Loucy (cell line): Measurements from ENCODE around the gene CNTN4.

Experiments used
- H2AFZ ChIP-seq: fragments of 200-600 bp; sonication (generic); 2 replicates; pipeline ENCODE4 v1.6.0; 2016; ENCODE audit warnings: antibody characterized with exemption, mild to moderate bottlenecking, low read length, moderate library complexity
- H3F3A ChIP-seq: fragments of 200-600 bp; 2 replicates; pipeline ENCODE4 v1.6.0; 2016; ENCODE audit warnings: antibody characterized with exemption, low read depth, mild to moderate bottlenecking
- H3K27me3 ChIP-seq: fragments of 200-600 bp; sonication (generic); 2 replicates; pipeline ENCODE4 v1.6.1; 2014; ENCODE audit warnings: low read length, mild to moderate bottlenecking; ENCODE audit not compliant: insufficient read depth, poor library complexity, severe bottlenecking
- H3K36me3 ChIP-seq: fragments of 200-600 bp; sonication (generic); 2 replicates; pipeline ENCODE4 v1.6.1; 2016; ENCODE audit warnings: low read length; ENCODE audit not compliant: insufficient read depth
- H3K4me1 ChIP-seq: fragments of 200-600 bp; sonication (generic); 2 replicates; pipeline ENCODE4 v1.5.1; 2014; ENCODE audit warnings: low read length, mild to moderate bottlenecking; ENCODE audit not compliant: insufficient read depth, poor library complexity, severe bottlenecking
- H3K4me2 ChIP-seq: fragments of 200-600 bp; sonication (generic); 2 replicates; pipeline ENCODE4 v1.6.0; 2014; ENCODE audit warnings: antibody characterized with exemption, low read length, low read depth, mild to moderate bottlenecking; ENCODE audit not compliant: poor library complexity, severe bottlenecking
- H3K4me3 ChIP-seq: fragments of 200-600 bp; sonication (generic); 2 replicates; pipeline ENCODE4 v1.5.1; 2014; ENCODE audit warnings: low read length, mild to moderate bottlenecking, mixed read lengths; ENCODE audit not compliant: poor library complexity, severe bottlenecking
- H3K79me2 ChIP-seq: fragments of 200-600 bp; sonication (generic); 2 replicates; pipeline ENCODE4 v1.6.1; 2014; ENCODE audit warnings: low read length; ENCODE audit not compliant: insufficient read depth
- H3K9ac ChIP-seq: fragments of 200-600 bp; sonication (generic); 2 replicates; pipeline ENCODE4 v1.6.0; 2014; ENCODE audit warnings: mild to moderate bottlenecking, low read depth, low read length, moderate library complexity; ENCODE audit not compliant: poor library complexity, severe bottlenecking
- H3K9me2 ChIP-seq: fragments of 200-600 bp; sonication (generic); replicated peaks from 2 replicates; pipeline ENCODE4 v1.6.1; 2016; ENCODE audit warnings: low read depth, low read length, mixed read lengths
- H3K9me3 ChIP-seq: fragments of 200-600 bp; sonication (generic); 2 replicates; pipeline ENCODE4 v1.6.1; 2014; ENCODE audit warnings: mild to moderate bottlenecking, antibody characterized with exemption, low read length, low read depth; ENCODE audit not compliant: insufficient read depth
- H4K20me1 ChIP-seq: fragments of 200-600 bp; sonication (generic); 2 replicates; pipeline ENCODE4 v1.6.0; 2014; ENCODE audit warnings: antibody characterized with exemption, low read length, mild to moderate bottlenecking; ENCODE audit not compliant: insufficient read depth, poor library complexity, severe bottlenecking
- EZH2phosphoT487 ChIP-seq: fragments of 200-600 bp; IDR thresholded peaks from 2 replicates; pipeline ENCODE4 v1.6.1; 2018; ENCODE audit warnings: antibody characterized with exemption, mild to moderate bottlenecking, moderate library complexity, borderline replicate concordance
- TF ChIP-seq, protein P1 (sequence below): fragments of 200-600 bp; sonication (generic); conservative IDR thresholded peaks from 2 replicates; pipeline ENCODE4 v1.5.1; 2014; ENCODE audit warnings: mild to moderate bottlenecking, antibody characterized with exemption, low read length

Gene CNTN4

GRCh38 chr3:2839876-2840275 is 741.2 kb downstream of the CNTN4 start:
- H2AFZ ChIP-seq: no peak overlapping the region
- no peak for TF ChIP-seq EZH2phosphoT487
- TF ChIP-seq, protein P1, sequence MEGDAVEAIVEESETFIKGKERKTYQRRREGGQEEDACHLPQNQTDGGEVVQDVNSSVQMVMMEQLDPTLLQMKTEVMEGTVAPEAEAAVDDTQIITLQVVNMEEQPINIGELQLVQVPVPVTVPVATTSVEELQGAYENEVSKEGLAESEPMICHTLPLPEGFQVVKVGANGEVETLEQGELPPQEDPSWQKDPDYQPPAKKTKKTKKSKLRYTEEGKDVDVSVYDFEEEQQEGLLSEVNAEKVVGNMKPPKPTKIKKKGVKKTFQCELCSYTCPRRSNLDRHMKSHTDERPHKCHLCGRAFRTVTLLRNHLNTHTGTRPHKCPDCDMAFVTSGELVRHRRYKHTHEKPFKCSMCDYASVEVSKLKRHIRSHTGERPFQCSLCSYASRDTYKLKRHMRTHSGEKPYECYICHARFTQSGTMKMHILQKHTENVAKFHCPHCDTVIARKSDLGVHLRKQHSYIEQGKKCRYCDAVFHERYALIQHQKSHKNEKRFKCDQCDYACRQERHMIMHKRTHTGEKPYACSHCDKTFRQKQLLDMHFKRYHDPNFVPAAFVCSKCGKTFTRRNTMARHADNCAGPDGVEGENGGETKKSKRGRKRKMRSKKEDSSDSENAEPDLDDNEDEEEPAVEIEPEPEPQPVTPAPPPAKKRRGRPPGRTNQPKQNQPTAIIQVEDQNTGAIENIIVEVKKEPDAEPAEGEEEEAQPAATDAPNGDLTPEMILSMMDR: no peak
- no peaks in the 10 kb centered on the region for H3K4me1 ChIP-seq
- no peaks in the 10 kb centered on the region for H4K20me1 ChIP-seq
- no peaks in the 10 kb centered on the region for H3K27me3 ChIP-seq
- H3K9me3 ChIP-seq: peaks cover 4% of the 10 kb centered on the region; the same call in 1 of the 2 replicates
- no peaks in the 10 kb centered on the region for H3F3A ChIP-seq
- no peaks in the 10 kb centered on the region for H3K79me2 ChIP-seq
- no peaks in the 10 kb centered on the region for H3K9me2 ChIP-seq
- H3K36me3 ChIP-seq: no peaks in the 10 kb centered on the region
- H3K4me2 ChIP-seq: no peak overlapping the region
- no peak overlapping the region for H3K9ac ChIP-seq
- no peak overlapping the region for H3K4me3 ChIP-seq

- no peaks in the 10 kb centered on the region for H3K9me2 ChIP-seq
- H3K4me2 ChIP-seq: no peak overlapping the region
- peaks cover 4% of the 10 kb centered on the region; the same call in 1 of the 2 replicates for H3K9me3 ChIP-seq
- no peaks in the 10 kb centered on the region for H3K79me2 ChIP-seq
- H3K9ac ChIP-seq: no peak overlapping the region
- H3K4me3 ChIP-seq: no peak overlapping the region
- H3K36me3 ChIP-seq: no peaks in the 10 kb centered on the region
- H3K27me3 ChIP-seq: no peaks in the 10 kb centered on the region
- H4K20me1 ChIP-seq: no peaks in the 10 kb centered on the region
- TF ChIP-seq, protein P1: no peak
- TF ChIP-seq EZH2phosphoT487: no peak
- no peak overlapping the region for H2AFZ ChIP-seq
- no peaks in the 10 kb centered on the region for H3K4me1 ChIP-seq
- H3F3A ChIP-seq: no peaks in the 10 kb centered on the region
Observed at GRCh38 chr3:2847062-2847841, 748.6 kb downstream of the CNTN4 start.

- H3F3A ChIP-seq: no peaks in the 10 kb centered on the region
- H2AFZ ChIP-seq: no peak overlapping the region
- H3K36me3 ChIP-seq: no peaks in the 10 kb centered on the region
- H3K4me1 ChIP-seq: no peaks in the 10 kb centered on the region
- no peaks in the 10 kb centered on the region for H4K20me1 ChIP-seq
- H3K4me2 ChIP-seq: no peak overlapping the region
- H3K9me2 ChIP-seq: no peaks in the 10 kb centered on the region
- H3K4me3 ChIP-seq: no peak overlapping the region
- H3K79me2 ChIP-seq: no peaks in the 10 kb centered on the region
- H3K9me3 ChIP-seq: 0 out of 2 replicates have a peak, but pooled peaks cover 3% of the 10 kb centered on the region
- TF ChIP-seq EZH2phosphoT487: no peak
- TF ChIP-seq, protein P1: no peak
- H3K9ac ChIP-seq: no peak overlapping the region
- H3K27me3 ChIP-seq: no peaks in the 10 kb centered on the region
Observed at GRCh38 chr3:2849092-2849491, 750.4 kb downstream of the CNTN4 start.
